Activated CD4-positive, alpha-beta T cell treated with anti-CD3 and anti-CD28 coated beads, Interleukin-2, Interleukin-6, amounts not matched to agents 100 ng/mL and 50 ng/mL, durations not matched to agents 16 hours and 8 hours (primary cell): Measurements from ENCODE around the gene OSGEP.
"Not testable (repeated sequence)": the region's sequence is repeated elsewhere in the genome, so short reads cannot be mapped to it uniquely, and the experiment has no call there.

Experiments
- DNase-seq: peaks from one replicate; pipeline ENCODE4 v3.0.0-alpha.2; 2020

OSGEP gene

DNA sequence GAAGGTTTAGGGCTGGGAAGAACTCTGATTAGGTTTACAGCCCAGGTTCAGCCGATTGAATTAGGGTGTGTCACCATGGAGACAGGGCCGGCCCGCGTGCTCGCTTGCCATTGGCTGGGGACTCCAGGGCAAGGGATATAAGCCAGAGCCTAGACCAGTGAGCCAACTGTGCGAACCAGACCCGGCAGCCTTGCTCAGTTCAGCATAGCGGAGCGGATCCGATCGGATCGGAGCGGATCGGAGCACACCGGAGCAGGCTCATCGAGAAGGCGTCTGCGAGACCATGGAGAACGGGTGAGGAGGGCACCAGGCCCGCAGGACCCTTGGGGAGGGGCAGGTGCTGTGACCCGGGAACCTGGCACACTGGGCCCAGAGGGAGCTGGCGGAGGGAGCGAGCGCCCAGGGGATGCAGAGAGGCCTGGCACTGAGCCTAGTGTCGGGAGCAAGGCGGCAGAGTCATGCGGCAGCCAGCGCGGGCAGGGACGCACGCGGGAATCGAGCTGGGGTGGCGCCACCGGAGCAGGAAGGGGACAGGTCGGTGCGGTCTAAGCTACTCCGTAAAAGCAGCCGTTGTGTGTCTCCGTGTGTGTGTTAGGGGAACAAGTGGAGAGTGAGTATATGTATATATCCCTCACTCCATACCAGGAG lies 14.8 kb upstream of the OSGEP start, which contains the start of gene PNP:
TSS of gene PNP (plus strand) at position 165 of the 648 bp plus-strand sequence. CDS start at position 284, 119 bp downstream.
- DNase-seq, result peak; percentile 97

- DNase-seq, result no peak
Observed at GRCh38 chr14:20468764-20469241, 14.2 kb upstream of the OSGEP start.

DNA sequence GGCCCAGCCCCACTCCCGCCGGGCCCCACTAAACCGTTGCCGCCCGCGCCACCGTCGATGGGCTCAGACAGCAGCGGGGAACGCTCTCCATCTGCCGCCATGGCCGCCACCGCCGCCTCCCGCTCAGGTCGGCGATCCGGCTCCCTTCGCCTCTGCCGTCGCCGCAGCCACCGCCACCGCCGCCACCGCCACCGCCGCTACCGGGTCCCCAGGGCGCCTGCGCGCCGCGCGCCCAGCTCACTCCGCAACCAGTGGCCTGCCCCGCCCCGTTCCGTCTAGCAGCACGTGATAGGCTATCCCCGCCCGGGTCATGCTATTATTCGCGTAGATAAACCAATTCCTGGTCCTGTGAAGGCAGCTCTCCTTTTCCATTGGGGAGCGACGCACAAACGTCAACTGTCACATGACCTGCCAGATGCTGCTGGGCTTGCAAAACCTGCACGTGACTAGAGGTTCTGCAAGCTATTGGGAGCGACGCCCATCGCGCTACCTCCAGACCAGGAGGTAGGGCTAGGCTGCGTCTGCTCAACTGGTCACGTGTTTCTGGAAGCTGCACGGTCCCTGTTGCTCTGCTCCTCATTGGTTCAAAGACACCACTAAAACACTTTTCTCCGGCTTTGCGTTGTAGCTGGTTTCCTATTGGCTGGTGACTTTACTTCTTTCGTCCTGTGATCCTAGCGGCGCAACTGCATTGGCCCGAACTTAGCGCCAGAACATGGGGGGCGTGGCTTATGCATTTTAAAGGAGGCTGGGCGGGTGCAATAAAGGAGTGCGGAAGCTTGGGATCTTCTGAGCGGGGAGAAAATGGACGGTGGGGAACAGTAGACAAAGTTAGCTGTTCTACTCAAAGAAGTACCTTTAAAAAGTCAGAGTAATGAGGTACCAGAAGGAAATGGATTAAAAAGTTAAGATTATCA lies 6.9 kb upstream of the OSGEP start, which contains the start of gene PIP4P1:
TSS of gene PIP4P1 (minus strand) at position 210 of the 917 bp plus-strand sequence. CDS start at position 101, 109 bp downstream.
- DNase-seq, result peak; percentile 99

GRCh38 chr14:20460458-20461224 lies 6.0 kb upstream of the OSGEP start:
- peak; percentile 40 for DNase-seq

- no peak for DNase-seq
Observed at GRCh38 chr14:20458031-20458789, 3.6 kb upstream of the OSGEP start.

- DNase-seq, result no peak
Observed at GRCh38 chr14:20456971-20457370, 2.4 kb upstream of the OSGEP start.

DNA sequence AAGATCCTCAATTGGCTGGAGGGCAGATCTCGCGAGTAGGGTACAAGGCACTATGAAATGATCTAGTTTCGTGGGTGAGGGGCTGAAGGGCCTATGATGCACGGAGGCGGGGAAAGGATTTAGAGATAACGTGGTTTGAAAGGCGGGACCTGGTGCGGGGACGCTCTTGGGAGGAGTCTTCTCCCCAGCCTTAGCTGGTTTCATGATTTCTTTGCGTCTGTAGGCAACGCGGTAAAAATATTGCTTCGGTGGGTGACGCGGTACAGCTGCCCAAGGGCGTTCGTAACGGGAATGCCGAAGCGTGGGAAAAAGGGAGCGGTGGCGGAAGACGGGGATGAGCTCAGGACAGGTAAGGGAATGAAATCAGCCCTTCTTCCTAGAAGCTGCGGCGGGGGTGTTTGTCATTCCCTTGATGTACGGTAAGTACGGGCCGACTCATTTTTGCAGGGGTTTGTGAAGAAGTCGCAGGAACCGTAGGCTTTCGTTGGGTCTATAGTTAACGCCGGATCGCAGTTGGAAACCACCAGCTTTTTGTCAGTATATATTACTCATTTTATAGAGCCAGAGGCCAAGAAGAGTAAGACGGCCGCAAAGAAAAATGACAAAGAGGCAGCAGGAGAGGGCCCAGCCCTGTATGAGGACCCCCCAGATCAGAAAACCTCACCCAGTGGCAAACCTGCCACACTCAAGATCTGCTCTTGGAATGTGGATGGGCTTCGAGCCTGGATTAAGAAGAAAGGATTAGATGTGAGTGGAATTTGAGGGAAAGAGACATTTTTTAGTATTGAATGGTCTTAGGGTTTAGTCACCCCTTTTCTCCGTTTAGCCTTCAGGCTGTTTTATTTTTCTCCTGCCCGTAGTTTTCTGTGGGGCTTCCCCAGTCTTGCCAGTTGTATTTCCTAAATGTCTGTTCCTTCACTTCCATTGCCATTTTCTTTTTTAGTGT lies 1.0 kb upstream of the OSGEP start:
- peak; percentile 83 for DNase-seq

DNA sequence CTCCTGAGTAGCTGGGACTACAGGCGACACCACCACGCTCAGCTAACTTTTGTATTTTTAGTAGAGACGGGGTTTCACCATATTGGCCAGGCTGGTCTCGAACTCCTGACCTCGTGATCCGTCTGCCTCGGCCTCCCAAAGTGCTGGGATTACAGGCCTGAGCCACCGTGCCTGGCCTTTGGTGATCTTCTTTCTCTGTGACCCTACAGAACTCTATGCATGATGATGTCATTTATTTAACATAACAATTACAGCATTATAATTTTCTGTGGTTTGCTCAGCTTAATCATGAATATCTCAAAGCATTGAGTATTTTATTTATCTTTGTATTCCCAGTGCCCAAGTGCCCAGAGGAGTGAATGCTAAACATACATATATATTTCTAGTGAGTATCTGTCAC lies 1.8 kb downstream of the OSGEP start:
- DNase-seq, result not testable (repeated sequence)

DNA sequence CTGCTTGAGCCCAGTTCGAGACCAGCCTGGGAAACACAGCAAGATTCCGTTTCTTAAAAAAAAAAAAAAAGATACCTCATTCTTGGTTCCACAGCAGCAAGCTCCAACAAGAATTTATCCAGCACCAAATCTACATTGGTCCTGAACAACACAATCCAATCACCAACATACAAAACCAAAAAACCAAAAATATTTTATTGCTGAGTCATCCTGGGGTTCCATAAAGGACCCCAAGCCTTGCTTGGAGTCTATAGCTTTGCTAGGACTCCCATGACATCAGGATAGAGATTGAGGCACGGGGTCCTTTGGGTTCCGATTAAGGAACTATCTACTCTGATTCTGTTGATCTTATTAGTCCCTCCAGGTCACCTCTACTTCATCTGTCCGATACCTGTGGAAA lies 7.7 kb downstream of the OSGEP start:
- DNase-seq, result no peak

- not testable (repeated sequence) for DNase-seq
Observed at GRCh38 chr14:20443650-20444049, 11.0 kb downstream of the OSGEP start.

- no peak for DNase-seq
Observed at GRCh38 chr14:20441461-20441860, 13.2 kb downstream of the OSGEP start.

DNA sequence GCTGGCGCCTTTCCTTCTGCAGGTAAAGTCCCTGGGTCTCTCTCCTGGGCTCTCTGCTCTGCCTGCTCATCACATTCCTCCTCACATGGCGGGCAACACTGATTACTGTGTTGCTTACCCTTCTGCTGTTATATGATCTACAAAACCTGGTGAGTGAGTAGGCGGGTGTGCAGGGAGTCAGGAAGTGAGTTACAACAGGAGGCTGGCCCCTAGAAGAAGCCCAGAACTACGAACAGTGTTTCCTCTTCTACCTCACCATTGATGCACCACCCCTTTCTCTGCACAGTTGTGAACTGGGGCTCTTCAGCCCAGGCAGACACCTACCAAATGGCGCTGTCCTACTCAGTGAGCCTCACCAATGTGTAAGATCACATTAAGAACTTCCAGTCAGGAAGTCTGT lies 13.7 kb downstream of the OSGEP start:
- peak; percentile 40 for DNase-seq

GRCh38 chr14:20440465-20440864 lies 14.1 kb downstream of the OSGEP start:
- no peak for DNase-seq

GRCh38 chr14:20438664-20439063 lies 15.9 kb downstream of the OSGEP start:
- no peak for DNase-seq

- no peak for DNase-seq
Observed at GRCh38 chr14:20436363-20436755, 18.3 kb downstream of the OSGEP start.

DNA sequence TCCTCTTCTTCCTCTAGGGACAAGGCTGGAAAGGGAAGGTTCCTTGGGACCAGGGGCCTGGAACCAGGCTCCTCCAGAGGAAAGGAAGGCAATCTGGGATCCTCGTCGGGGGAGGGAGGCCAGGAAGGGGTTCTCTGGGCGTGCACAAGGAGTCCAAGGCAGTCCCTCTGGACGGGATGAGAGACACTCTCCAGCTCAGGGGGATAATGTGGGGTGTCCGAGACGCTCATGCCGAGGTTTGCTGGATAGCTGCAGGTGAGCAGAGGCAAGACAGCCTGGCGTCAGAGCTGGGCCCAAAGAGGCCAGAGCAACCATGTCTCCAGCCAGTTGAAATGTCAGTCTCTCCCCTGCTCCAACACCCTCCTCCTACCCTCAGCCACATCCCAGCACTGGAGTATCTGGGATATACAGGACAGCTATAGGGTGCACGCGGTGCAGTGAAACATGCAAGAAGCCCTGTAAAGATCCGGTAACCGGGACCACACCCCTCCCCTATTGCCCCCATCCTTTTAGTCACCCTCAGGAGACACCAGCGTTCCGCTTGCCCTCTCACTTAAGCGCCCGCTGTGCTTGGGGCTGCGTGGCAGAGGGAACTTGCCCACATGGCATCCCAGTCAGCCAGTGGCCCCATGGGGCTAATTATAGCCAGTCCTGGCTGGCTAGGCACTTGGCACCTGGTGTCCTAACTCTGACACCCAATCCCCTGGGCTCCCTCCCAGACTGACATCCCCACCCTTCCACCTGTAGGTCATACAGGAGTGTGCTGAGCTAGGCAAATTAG lies 18.8 kb downstream of the OSGEP start, which contains the start of gene KLHL33:
TSS of gene KLHL33 (minus strand) at position 585 of the 781 bp plus-strand sequence. CDS start at position 230, 355 bp downstream.
- no peak for DNase-seq

- no peak for DNase-seq
Observed at GRCh38 chr14:20434701-20435581, 19.7 kb downstream of the OSGEP start.

- DNase-seq, result no peak
Observed at GRCh38 chr14:20429801-20430669, 24.6 kb downstream of the OSGEP start.
